Neural progenitor cell (in vitro differentiated cells): Measurements from ENCODE around the gene SLC22A23. TPM values are rescaled to one million over a fixed set of nuclear protein-coding genes. Genes with fewer than 3 reads are reported as not detected.
A peak's percentile ranks its signal among the peaks of the same experiment; 100 is the strongest.

ENCODE experiments used
- DNase-seq: peaks from one replicate; pipeline ENCODE4 v3.0.0-alpha.2; 2016; ENCODE audit warnings: low spot score
- H2AFZ ChIP-seq: fragments of 200-600 bp; sonication (generic); replicated peaks from 2 replicates; pipeline ENCODE4 v1.6.1; 2016; ENCODE audit warnings: antibody characterized with exemption
- H3F3A ChIP-seq: fragments of 200-600 bp; sonication (generic); 2 replicates; pipeline ENCODE4 v1.6.1; 2016; ENCODE audit warnings: antibody characterized with exemption, low read depth
- H3K27ac ChIP-seq: fragments of 200-600 bp; sonication (generic); 2 replicates; pipeline ENCODE4 v1.5.1; 2016; ENCODE audit warnings: mild to moderate bottlenecking
- H3K27me3 ChIP-seq: fragments of 200-600 bp; sonication (generic); 2 replicates; pipeline ENCODE4 v1.6.1; 2016; ENCODE audit warnings: mild to moderate bottlenecking, moderate library complexity
- H3K36me3 ChIP-seq: fragments of 200-600 bp; sonication (generic); 2 replicates; pipeline ENCODE4 v1.5.1; 2016
- H3K4me1 ChIP-seq: fragments of 200-600 bp; sonication (generic); 2 replicates; pipeline ENCODE4 v1.6.1; 2016; ENCODE audit warnings: mixed run types
- H3K4me2 ChIP-seq: fragments of 200-600 bp; sonication (generic); 2 replicates; pipeline ENCODE4 v1.6.1; 2016
- H3K4me3 ChIP-seq: fragments of 200-600 bp; sonication (generic); 2 replicates; pipeline ENCODE4 v1.5.1; 2016
- H3K79me2 ChIP-seq: fragments of 200-600 bp; sonication (generic); 2 replicates; pipeline ENCODE4 v1.6.1; 2016; ENCODE audit warnings: low read depth
- H3K9ac ChIP-seq: fragments of 200-600 bp; sonication (generic); 2 replicates; pipeline ENCODE4 v1.6.1; 2016
- H3K9me3 ChIP-seq: fragments of 200-600 bp; sonication (generic); 2 replicates; pipeline ENCODE4 v1.5.1; 2016; ENCODE audit warnings: low read depth
- H4K20me1 ChIP-seq: fragments of 200-600 bp; sonication (generic); 2 replicates; pipeline ENCODE4 v1.6.1; 2016; ENCODE audit warnings: low read depth
- H3K27ac Mint-ChIP-seq: 3 replicates; pipeline ENCODE4 v1.8.0; 2021; ENCODE audit warnings: mixed read lengths
- H3K27me3 Mint-ChIP-seq: 2 replicates; pipeline ENCODE4 v1.8.0; 2022; ENCODE audit warnings: low read depth, mild to moderate bottlenecking, inconsistent platforms, moderate library complexity, mixed read lengths; ENCODE audit not compliant: insufficient read depth
- H3K36me3 Mint-ChIP-seq: 3 replicates; pipeline ENCODE4 v1.8.0; 2021; ENCODE audit warnings: mixed read lengths
- H3K4me1 Mint-ChIP-seq: 3 replicates; pipeline ENCODE4 v1.8.0; 2021; ENCODE audit warnings: mixed read lengths
- H3K4me3 Mint-ChIP-seq: 3 replicates; pipeline ENCODE4 v1.8.0; 2021; ENCODE audit warnings: mild to moderate bottlenecking, moderate library complexity, mixed read lengths
- H3K9me3 Mint-ChIP-seq: 3 replicates; pipeline ENCODE4 v1.8.0; 2020; ENCODE audit warnings: mixed read lengths
- EZH2 ChIP-seq: fragments of 200-600 bp; sonication (generic); IDR thresholded peaks from 2 replicates; pipeline ENCODE4 v1.6.1; 2017; ENCODE audit warnings: antibody characterized with exemption, mild to moderate bottlenecking, moderate library complexity
- EZH2phosphoT487 ChIP-seq: fragments of 200-600 bp; sonication (generic); IDR thresholded peaks from 2 replicates; pipeline ENCODE4 v1.6.1; 2017; ENCODE audit warnings: antibody characterized with exemption
- total RNA-seq: library from RNA; depleted of rRNA; stranded (reverse); fragments of >200 nt; gene quantifications from 2 replicates; pipeline ENCODE4 v1.2.3, GENCODE V29; 2015; ENCODE audit warnings: low replicate concordance
- TF ChIP-seq, protein P1 (sequence below): fragments of 200-600 bp; sonication (generic); IDR thresholded peaks from 2 replicates; pipeline ENCODE4 v1.5.1; 2017; ENCODE audit warnings: antibody characterized with exemption, mild to moderate bottlenecking

SLC22A23 gene
- total RNA-seq, 1 donor from 2014 or later, result 0.99 TPM

- no peak overlapping the region for H3K27ac ChIP-seq
- no peaks in the 10 kb centered on the region for H3K27me3 ChIP-seq
- no peak overlapping the region for H2AFZ ChIP-seq
- Mint-ChIP-seq H3K4me3 (no peak overlapping the region), H3K4me1 (peaks cover 27% of the 10 kb centered on the region), H3K27me3 (peaks cover 4% of the 10 kb centered on the region), H3K27ac (no peak overlapping the region), H3K9me3 (peaks cover 2% of the 10 kb centered on the region), H3K36me3 (peaks cover 34% of the 10 kb centered on the region)
- DNase-seq, result no peak
- H4K20me1 ChIP-seq, result no peaks in the 10 kb centered on the region
- H3F3A ChIP-seq, result no peaks in the 10 kb centered on the region
- TF ChIP-seq EZH2 (no peak), EZH2phosphoT487 (no peak)
- TF ChIP-seq, protein P1, sequence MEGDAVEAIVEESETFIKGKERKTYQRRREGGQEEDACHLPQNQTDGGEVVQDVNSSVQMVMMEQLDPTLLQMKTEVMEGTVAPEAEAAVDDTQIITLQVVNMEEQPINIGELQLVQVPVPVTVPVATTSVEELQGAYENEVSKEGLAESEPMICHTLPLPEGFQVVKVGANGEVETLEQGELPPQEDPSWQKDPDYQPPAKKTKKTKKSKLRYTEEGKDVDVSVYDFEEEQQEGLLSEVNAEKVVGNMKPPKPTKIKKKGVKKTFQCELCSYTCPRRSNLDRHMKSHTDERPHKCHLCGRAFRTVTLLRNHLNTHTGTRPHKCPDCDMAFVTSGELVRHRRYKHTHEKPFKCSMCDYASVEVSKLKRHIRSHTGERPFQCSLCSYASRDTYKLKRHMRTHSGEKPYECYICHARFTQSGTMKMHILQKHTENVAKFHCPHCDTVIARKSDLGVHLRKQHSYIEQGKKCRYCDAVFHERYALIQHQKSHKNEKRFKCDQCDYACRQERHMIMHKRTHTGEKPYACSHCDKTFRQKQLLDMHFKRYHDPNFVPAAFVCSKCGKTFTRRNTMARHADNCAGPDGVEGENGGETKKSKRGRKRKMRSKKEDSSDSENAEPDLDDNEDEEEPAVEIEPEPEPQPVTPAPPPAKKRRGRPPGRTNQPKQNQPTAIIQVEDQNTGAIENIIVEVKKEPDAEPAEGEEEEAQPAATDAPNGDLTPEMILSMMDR, result no peak
- H3K9me3 ChIP-seq, result no peaks in the 10 kb centered on the region
- H3K9ac ChIP-seq, result no peak overlapping the region
- H3K79me2 ChIP-seq, result no peaks in the 10 kb centered on the region
- no peaks in the 10 kb centered on the region for H3K4me1 ChIP-seq
- no peak overlapping the region for H3K4me3 ChIP-seq
- H3K36me3 ChIP-seq, result no peaks in the 10 kb centered on the region
- no peak overlapping the region for H3K4me2 ChIP-seq
Observed at GRCh38 chr6:3310051-3310448, 146.8 kb downstream of the SLC22A23 start.

GRCh38 chr6:3309391-3310050 is 147.3 kb downstream of the SLC22A23 start:
- H3K27me3 ChIP-seq, result no peaks in the 10 kb centered on the region
- H3F3A ChIP-seq, result no peaks in the 10 kb centered on the region
- Mint-ChIP-seq H3K4me3 (no peak overlapping the region), H3K4me1 (peaks cover 24% of the 10 kb centered on the region), H3K27me3 (peaks cover 4% of the 10 kb centered on the region), H3K9me3 (peaks cover 2% of the 10 kb centered on the region), H3K36me3 (peaks cover 38% of the 10 kb centered on the region), H3K27ac (peak overlapping the region; percentile 60)
- TF ChIP-seq, protein P1, result no peak
- TF ChIP-seq EZH2 (no peak), EZH2phosphoT487 (no peak)
- H3K4me3 ChIP-seq, result no peak overlapping the region
- no peaks in the 10 kb centered on the region for H4K20me1 ChIP-seq
- no peaks in the 10 kb centered on the region for H3K79me2 ChIP-seq
- H3K9me3 ChIP-seq, result no peaks in the 10 kb centered on the region
- no peak for DNase-seq
- no peak overlapping the region for H2AFZ ChIP-seq
- no peaks in the 10 kb centered on the region for H3K4me1 ChIP-seq
- H3K27ac ChIP-seq, result no peak overlapping the region
- H3K9ac ChIP-seq, result no peak overlapping the region
- no peaks in the 10 kb centered on the region for H3K36me3 ChIP-seq
- no peak overlapping the region for H3K4me2 ChIP-seq

DNA sequence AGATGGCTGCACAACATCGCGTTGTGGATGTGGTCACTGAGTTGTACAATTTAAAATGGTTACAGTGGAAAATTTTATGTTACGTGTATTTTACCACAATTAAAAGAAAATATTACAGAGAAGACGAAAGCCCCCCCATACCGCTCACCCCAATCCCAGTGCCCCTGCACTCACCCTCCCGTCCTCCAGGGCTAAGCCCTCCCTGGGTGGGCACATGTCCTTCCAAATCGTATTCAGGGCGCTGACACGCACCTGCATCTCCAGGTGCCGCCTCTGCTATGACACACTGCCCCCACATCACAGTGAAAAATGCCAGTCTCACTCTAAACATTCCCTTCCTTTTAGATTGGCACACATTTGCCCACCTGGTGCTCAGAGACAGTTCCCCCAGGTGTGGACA is 148.7 kb downstream of the SLC22A23 start:
- Histone ChIP-seq H3K4me2 (no peak overlapping the region), H3K36me3 (no peaks in the 10 kb centered on the region), H3K4me3 (no peak overlapping the region), H3K9ac (no peak overlapping the region), H3K9me3 (no peaks in the 10 kb centered on the region), H3K27ac (no peak overlapping the region), H2AFZ (no peak overlapping the region), H3K4me1 (no peaks in the 10 kb centered on the region), H3K27me3 (no peaks in the 10 kb centered on the region), H3K79me2 (no peaks in the 10 kb centered on the region), H4K20me1 (no peaks in the 10 kb centered on the region), H3F3A (no peaks in the 10 kb centered on the region)
- TF ChIP-seq, protein P1, result no peak
- TF ChIP-seq EZH2, result no peak
- no peak for TF ChIP-seq EZH2phosphoT487
- Mint-ChIP-seq H3K27ac (no peak overlapping the region), H3K4me1 (peaks cover 19% of the 10 kb centered on the region), H3K36me3 (peaks cover 41% of the 10 kb centered on the region), H3K9me3 (peaks cover 2% of the 10 kb centered on the region), H3K4me3 (no peak overlapping the region), H3K27me3 (peaks cover 4% of the 10 kb centered on the region)
- DNase-seq, result no peak
